HG02943 (cell line): Measurements from ENCODE around the gene VSNL1.

Source experiments
- ATAC-seq: cut with Tn5 transposase; IDR thresholded peaks from one replicate; pipeline ENCODE4 v1.9.1; 2021; ENCODE audit warnings: mild to moderate bottlenecking, low read depth, moderate library complexity; ENCODE audit not compliant: unreplicated experiment

The VSNL1 gene

DNA sequence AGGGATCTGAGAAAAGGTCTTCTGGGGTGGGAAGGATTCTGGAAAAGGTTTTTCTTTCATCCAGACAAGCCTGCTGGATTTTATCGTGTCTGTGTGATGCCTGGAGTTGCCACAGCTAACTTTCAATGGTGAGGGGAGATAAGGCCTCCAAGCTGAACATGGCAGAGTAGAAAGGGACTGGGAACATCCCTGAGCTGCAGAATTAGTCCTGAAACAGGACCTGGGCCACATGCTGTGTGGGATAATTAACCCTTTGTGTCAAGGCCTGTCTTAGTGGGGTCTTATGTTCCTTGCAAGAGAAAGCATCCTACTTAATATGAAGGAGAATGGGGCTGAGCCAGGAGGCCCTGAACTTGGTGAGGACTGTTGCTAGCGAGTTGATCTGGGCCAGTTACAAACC is 66.4 kb downstream of the VSNL1 start:
- ATAC-seq = no peak

DNA sequence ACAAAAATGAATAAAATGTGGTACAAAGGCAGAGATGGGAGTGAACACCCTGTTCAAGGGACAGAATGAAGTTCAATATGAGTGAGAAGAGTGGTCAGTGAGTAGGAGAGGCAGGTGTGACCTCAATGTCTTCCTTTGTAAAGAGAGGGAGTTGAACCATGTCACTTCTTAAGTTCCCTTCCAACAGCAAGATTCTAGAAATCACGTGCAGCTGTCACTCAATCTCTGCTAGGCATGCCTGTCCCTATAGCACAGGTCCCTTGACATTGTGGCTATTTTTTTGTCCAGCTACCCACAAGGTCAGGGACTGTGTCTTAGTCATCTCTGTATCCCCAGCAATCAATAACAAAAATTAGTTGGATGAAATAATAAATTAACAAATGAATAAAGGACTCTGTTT is 66.9 kb downstream of the VSNL1 start:
- ATAC-seq = no peak

DNA sequence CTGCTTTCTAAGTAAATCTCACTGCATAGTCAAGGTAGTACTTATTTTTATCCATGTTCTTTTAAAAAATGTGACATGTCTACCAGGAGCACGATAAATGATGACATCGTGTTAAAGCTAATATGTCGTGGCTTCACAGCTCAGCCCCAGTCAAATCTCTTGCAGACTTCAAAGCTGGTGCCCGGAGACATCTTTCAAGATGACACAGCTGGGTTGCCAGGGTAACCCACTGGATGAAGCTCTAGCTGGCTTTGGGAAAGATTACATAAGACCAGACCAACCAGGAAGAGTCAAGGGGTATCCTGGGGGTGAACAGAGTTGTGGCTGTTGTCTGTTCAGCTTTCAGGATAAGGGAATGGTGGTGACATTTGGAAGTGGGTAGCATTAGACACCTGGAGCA is 67.8 kb downstream of the VSNL1 start:
- ATAC-seq = no peak

DNA sequence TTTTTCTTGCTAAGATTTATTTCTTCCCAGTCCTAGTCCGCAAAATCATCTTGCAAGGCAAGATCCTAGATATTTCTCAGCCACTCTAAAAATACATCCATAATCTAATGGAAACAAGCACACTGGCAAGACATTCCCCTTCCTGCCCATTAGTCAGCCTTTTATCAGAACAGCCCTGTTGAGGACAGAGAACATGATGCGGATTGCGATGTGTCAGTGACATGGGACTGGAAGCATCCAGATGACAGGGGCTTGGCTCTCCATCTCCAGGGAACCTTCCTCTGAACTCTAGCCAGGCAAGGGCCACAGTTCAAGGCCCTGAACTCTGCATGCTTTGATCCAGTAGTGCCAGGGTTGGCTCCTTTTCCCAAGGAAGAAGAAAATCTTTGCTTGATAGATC is 70.0 kb downstream of the VSNL1 start:
- no peak for ATAC-seq

DNA sequence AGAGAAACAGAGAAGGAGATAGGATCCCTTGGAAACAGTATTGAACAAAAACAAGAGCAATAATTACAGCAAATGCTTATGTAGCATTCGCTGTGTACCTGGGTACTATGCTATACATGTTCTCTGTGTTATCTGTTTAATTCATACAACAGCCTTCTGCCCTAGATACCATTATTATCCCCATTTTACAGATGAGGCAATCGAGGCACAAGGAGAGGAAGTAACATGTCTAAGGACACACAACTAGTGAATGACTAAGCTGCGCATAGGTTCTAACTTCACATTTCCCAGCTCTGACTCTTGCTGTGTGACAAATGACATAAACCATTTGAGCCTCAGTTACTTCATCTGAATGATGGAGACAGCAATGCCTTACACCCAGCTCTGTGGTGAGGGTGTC is 70.5 kb downstream of the VSNL1 start:
- no peak for ATAC-seq

DNA sequence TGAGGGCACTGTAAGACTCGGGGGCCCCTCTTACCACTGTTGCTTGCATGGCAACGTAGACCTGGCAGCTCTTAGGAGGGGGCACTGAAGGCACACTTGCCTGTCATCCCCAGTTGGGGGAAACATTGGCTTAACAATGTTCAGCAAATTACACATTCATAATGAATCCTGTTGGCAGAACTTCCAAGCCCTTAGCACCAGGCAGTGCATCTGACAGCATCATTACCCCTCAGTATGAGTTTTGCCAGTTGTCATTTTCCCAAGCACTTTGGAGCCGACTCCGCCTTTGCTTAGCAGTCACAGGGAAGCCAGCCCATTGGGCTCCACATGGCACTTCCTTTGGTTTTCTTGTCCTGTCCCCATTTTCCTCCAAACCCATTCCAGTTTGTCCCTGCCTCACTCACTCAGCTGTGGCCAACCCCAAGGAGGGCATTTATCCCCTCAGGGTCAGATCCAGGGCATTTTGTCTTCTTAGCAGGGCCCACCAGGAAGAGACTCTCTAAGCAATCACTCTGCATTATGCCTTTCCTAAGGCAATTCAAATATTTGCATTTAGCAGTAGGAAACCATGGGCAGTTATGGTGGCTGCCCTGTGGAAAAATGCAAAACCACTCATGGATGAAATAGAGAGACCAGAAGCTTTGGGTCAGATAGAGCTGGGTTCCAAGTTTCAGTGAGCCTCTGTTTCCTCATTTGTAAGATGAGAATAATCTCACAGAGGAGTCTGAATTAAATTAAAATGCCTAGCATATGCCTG is 73.9 kb downstream of the VSNL1 start:
- no peak for ATAC-seq

DNA sequence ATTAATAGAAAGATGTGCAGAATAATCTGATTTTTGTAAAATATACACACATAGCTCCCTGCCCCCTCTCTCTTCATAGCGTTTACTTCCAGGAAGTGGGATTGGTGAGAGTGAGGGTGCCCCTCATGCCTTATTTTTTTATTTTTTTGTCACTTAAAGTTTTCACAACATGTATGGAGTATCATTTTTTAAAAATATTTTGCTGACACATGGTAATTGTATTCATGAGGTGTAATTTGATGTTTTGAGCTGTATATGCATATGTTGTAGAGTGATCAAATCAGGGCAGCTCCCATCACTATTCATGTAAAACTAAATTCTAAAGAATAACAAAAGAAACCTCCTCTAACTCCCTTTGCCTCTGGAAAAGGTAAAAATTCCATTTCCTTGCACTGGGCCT is 74.7 kb downstream of the VSNL1 start:
- ATAC-seq = no peak

DNA sequence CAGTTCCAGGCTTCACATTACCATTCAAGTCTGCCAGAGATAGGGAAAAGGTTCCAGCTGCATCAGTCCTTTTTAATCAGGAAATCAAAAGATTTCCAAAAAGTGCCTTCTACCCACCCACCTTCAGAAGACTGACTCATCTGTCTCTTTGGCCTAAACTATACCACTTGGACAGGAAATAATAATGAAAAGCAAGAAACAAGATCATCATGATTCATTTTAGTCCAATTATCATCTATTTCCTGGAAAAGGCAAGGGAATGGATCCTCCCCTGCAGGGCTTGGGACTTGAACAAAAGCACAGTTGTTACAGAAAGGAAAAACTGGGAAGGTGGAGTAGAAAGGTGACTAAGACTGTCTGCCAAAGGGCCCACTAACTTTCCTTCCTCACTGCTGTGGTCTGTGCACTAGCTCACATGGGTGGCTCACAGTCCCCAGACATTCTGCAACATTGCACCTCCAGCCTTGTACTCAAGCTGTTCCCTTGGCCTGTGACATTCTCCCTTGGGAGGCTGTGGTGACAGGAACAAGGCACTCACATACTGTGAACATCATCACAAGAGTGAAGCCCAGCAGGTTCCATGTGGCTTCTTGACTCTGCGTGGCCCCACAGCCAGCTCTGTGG is 75.3 kb downstream of the VSNL1 start:
- ATAC-seq = no peak

DNA sequence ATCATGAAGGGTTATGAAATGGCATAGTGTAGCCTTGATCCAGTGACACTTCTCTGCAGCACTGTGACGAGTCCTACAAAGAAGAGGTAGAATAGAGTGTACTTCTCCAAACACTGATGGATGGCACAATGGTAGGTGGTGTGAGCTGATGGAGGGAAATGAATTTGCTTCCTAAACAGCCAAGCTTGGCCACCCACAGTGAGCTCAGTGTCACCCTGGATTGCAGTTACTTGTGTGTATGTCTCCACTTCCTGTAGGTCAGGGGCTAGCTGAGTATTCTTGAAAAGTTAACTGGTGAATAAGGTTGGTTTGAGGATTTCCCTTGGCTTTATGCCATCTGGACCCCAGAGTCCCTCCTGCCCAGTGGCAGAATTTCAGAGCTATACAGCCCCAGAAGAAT is 75.9 kb downstream of the VSNL1 start:
- no peak for ATAC-seq

DNA sequence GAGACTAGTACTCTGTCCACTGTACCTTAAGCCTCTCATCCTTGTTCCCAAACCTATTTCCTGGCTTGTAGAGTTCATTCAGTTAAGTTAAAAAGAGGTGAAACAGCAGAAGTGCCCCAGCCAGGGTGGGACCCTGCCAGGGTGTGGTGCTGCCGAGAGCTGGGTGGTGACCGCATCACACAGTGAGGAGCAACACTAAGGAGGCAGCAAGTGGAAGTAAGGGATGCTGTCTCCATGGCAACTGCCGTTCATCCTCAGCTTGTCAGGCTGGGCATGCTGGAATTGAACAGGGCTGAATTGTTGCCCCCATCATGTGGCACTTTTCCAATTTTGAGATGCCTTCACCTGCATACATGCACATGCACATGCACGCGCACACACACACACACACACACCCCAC is 77.0 kb downstream of the VSNL1 start:
- no peak for ATAC-seq

DNA sequence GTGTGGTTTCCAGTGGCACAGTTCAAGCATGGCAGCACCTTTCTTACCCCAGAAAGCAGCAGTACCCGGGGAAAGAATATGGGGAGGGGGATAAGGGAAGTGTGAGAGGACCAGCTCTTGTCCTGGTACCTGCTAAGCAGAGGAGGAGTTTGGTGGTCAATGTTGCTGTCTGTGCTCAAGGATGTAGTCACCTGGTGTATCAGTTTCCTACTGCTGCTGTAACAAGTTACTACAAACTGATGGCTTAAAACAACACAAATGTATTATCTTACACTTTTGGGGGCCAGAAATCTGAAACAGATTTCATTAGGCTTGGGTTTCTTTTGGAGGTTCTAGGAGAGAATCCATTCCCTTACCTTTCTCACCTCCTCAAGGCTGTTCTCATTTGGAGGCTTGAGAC is 77.5 kb downstream of the VSNL1 start:
- no peak for ATAC-seq

DNA sequence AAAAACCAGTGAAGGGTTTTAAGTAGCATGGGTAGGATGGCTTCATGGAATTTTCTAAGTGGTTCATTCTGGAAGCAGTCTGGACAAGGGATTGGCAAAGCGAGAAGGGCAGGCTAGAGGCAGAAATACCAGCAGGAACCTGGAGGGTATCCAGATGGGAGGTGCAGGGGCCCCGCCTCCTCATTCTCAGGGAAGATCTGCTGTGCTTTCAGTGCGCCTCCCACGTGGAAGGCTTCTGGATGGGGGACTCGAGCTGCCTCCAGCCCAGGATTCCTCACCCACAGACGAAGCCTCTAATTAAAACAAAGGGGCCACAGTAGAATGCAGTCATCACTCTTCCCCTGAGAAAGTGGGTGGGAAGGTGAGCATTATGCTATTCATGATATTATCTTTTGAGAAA is 79.8 kb downstream of the VSNL1 start:
- ATAC-seq = no peak

DNA sequence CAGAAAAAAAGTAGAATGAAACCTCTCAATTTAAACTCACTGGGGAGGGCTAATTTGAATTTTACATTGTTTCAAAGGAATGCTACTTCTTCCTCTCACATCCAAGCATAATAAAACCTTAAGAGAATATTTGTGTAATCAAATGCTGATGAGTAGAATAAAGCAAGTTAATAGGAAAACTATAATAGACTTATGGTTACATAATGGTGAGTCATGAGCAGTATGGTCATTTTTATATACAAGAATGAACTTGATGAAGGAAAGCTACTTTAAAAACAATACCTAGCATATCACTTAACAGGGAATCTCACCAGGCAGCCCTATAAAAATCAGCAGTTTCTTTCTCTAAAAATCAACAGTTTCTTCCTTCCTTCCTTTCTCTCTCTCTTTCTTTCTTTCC is 80.3 kb downstream of the VSNL1 start:
- no peak for ATAC-seq

DNA sequence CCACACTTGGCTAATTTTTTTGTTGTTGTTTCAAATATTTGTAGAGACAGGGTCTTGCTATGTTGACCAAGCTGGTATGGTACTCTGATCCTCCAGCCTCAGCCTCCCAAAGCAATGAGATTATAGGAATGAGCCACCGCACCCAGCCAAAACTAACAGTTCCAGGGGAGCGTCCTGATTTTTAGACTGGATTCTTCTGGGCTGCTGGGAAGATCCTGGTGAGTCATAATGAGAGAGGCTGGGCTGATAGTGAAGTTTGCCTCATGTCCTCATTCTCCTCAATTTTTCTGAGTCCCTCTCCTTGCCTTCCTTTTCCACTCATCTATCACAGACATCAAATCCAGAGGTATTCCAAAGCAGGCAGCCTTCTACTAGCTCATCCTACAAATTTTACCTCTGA is 81.3 kb downstream of the VSNL1 start:
- ATAC-seq = no peak

DNA sequence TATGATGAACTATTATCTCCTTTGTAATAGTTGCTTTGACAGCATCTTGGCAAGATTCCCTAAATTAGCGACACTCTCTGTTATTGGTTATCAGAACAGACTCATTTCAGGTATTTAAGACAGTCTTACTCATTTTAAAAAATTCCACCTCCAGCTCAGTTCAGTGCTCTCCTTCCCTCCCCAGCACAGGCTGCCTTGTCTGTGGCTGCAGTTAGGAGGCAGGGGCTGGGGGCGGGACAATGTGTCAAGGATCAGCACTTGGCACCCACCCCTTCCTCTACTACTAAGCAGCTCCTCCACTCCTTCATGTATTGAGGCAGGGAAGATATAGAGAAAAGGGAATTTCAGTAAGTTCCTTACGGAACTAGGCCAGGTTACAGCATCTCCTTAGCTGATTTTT is 85.0 kb downstream of the VSNL1 start:
- ATAC-seq = no peak

DNA sequence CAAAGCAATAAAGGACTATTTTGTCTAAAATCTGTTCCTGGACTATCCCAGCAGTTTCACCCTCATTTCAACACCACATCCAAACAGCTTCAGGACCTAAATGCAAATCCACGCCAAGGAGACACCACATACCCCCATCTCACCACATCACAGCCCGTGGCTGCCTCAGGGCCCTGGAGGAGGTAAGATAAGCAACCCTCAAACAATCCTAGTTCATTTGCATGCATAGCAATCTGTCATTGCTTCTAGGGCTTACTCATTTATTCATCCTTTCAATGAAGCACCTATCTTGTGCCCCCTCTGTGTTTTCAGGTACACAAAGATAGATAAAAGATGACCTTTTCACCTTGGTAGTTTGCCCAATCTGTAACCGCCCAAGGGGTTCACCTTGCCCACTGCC is 86.5 kb downstream of the VSNL1 start:
- no peak for ATAC-seq

DNA sequence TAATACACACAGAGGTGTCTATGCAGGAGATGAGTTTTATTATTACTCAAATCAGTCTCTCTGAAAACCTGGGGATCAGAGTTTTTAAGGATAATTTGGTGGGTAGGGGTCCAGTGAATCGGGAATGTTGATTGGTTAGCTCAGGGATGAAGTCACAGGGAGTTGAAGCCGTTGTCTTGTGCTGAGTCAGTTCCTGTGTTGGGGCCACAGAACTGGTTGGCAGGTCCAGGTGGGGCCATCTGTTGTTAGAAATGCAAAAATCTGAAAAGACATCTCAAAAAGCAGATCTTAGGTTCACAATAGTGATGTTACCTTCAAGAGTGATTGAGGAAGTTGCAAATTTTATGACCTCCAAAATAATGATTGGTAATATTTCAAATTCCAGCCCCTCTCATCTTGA is 86.9 kb downstream of the VSNL1 start:
- ATAC-seq = no peak

DNA sequence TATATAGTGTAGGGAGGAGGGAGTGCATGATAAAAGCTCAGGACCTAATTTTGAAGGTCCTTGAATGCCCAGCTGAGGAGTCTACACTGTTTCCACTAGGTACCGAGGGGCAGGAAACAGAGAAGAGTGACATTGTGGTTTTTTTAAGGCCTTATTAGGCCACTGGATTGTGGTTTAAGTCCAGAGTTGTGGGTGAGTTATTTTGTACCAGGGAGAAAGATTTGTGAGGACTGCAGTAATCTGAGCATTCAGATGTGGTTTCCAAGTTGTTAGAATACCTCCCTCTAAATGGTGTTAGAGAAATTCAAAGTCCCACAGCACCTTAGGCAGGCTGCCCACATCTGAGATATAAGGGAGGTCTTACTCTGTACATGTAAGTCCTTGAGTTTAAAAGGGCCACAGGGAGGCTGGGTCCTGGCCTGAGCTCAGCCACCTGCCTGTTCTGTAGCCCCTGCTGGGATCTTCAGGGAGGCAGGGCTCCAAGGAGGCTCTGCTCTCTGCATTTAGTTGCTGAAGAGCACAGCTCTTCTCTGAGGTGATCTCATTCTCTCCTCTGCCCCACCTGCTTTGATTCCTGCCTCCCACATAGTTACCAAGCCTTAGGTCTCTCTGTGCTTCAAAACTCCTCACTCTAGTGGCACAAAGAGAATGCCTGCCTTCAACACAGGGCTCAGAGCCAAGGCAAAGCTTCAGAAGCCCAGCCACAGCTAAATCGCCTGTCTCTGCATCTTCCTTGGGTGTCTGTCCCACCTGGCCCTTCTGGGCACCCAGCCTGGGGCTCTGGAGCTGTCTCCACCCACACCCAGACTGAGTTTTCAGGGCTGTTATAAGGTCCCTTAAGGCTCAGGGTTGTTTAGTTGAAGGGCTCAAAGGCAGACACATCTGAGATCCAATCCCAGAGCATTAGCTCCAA is 88.1 kb downstream of the VSNL1 start:
- no peak for ATAC-seq

DNA sequence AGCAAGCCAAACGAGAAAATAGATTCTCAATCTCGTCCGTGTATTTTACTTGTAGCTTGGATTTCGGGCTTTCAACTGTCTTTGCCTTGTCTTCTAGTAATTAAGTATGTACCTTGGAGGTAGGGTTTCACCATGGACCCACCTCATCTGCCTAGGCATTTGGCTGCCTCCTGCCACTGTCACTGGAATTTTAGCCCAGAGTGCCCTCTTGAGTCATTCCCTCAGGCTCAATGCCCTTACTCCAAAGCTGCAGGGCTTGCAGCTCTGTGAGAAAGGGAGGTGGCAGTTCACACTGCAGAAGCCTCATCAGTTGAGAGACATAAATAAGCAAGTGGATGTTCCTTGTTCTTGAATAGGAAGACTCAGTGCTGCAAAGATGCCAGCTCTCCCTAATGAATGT is 89.6 kb downstream of the VSNL1 start:
- ATAC-seq = no peak

DNA sequence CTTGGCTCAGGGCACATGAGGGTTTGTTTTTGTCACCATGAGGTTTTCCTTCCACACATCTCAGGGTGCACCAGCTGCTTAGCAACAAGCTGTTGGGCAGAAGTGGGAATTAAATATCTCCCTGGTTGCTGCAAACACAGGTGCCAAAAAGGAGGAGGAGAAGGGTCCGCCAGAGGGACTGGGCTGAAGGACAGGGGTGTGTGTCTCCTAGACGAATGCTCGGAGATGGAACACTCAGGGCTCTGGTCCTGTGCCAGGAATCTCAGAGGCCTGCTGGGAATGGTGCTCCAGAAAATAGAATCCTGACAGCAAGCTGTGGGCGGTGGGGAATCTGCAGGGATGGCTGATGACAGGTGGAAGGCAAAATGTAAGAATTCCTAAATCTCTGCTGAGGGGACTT is 94.5 kb downstream of the VSNL1 start:
- ATAC-seq = no peak

DNA sequence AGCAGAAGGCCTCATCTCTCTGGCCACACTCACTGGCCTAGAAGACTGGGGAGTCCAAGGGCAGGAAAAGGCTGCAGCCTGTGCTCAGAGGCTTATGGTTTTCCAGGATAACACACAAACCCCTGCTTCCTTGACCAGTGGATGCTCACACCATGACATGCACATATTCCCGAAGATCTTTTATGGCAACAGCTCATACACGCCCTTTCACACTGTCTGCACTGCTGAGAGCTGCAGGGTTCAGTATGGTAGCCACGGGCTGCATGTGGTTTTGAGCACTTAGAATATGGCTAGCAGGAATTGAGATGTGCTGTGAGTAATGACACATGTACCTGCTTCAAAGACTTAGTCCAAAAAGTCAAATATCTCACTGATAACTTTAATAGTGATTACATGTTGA is 95.8 kb downstream of the VSNL1 start:
- ATAC-seq = no peak
